Esophagus squamous epithelium (tissue), 5 donors: ENCODE data around the gene FCHSD2. TPM values are rescaled to one million over a fixed set of nuclear protein-coding genes. Genes with fewer than 3 reads are reported as not detected.
"Not testable (repeated sequence)": the region's sequence is repeated elsewhere in the genome, so short reads cannot be mapped to it uniquely, and the experiment has no call there.

Source experiments
- DNase-seq: peaks from one replicate; lab custom pipeline; 2025; lab: John Stamatoyannopoulos, UW
- H3K27ac ChIP-seq, 4 donors: fragments of 200-600 bp; sonication (generic); one replicate each; pipeline ENCODE4 v1.5.1; 2016 to 2019; ENCODE audit warnings: mild to moderate bottlenecking in 1 of 4
- H3K27me3 ChIP-seq, 4 donors: fragments of 200-600 bp; sonication (generic); 1 replicate in 3 of 4; 2 replicates in 1 of 4; pipeline versions ENCODE4 v1.5.1 to v1.6.0; 2017 to 2021; ENCODE audit warnings: antibody characterized with exemption in 1 of 4
- H3K36me3 ChIP-seq, 3 donors: fragments of 200-600 bp; sonication (generic); one replicate each; pipeline ENCODE4 v1.5.1; 2016 to 2019
- H3K4me1 ChIP-seq, 3 donors: fragments of 200-600 bp; sonication (generic); one replicate each; pipeline ENCODE4 v1.5.1; 2017 to 2019
- H3K4me3 ChIP-seq, 4 donors: fragments of 200-600 bp; sonication (generic); 1 replicate in 3 of 4; 2 replicates in 1 of 4; pipeline ENCODE4 v1.5.1; 2016 to 2019; ENCODE audit warnings: mild to moderate bottlenecking in 2 of 4, moderate library complexity in 1 of 4
- H3K9me3 ChIP-seq, 3 donors: fragments of 200-600 bp; sonication (generic); one replicate each; pipeline ENCODE4 v1.5.1; 2016 to 2019
- CTCF ChIP-seq, 6 experiments: fragments of 450-650 bp in 4 of 6; fragments of 200-600 bp in 2 of 6; sonication (generic) in 2 of 6; IDR thresholded peaks; one replicate each; pipeline ENCODE4 v1.5.1; 2016 to 2019; ENCODE audit warnings: antibody characterized with exemption in 6 of 6, mild to moderate bottlenecking in 4 of 6, moderate library complexity in 4 of 6
- POLR2A ChIP-seq, 4 donors: fragments of 450-650 bp; IDR thresholded peaks; one replicate each; pipeline ENCODE4 v1.6.1; 2017; ENCODE audit warnings: antibody characterized with exemption in 4 of 4, mild to moderate bottlenecking in 4 of 4, moderate library complexity in 3 of 4
- WGBS, 2 donors: methylation state at CpG; one replicate each; pipeline ENCODE4 v1.1.5; 2018; 5-methylcytosine and 5-hydroxymethylcytosine counted together
- intact Hi-C: fragments of 100-400 bp; cut with DNase I; formaldehyde crosslinking; loops from one replicate; pipeline ENCODE4 v1.15.0; 2022
- total RNA-seq, 4 donors: library from RNA; depleted of rRNA; stranded (reverse); fragments of >200 nt; gene quantifications; one replicate each; pipeline ENCODE4 v1.1.0, GENCODE V29; 2016
- donor health status: DM: yes; HTN: yes; CAD: no.

The FCHSD2 gene
- total RNA-seq, 4 donors from 2014 or later, result 4.1 to 12.8 (median 6.8) TPM

- no peaks in the 10 kb centered on the region for H3K9me3 ChIP-seq
- intact Hi-C loops, result no loop called here
- WGBS, 2 donors, result 96 to 97% methylated on average over 2 to 3 of the region's 3 CpGs
- no peak overlapping the region for H3K4me3 ChIP-seq
- H3K27ac ChIP-seq, result no peak overlapping the region
- H3K27me3 ChIP-seq, result no peaks in the 10 kb centered on the region
- DNase-seq, result no peak
- peaks cover 0 to 21% (median 0%) of the 10 kb centered on the region in 3 donors for H3K4me1 ChIP-seq
- TF ChIP-seq CTCF (IDR thresholded peaks at IDR 0.05), result no peak
- TF ChIP-seq POLR2A (IDR thresholded peaks at IDR 0.05), result no peak
- no peaks in the 10 kb centered on the region for H3K36me3 ChIP-seq
Measured at GRCh38 chr11:73070653-73071052, 71.5 kb downstream of the FCHSD2 start.

- H3K27me3 ChIP-seq, H3K4me3 ChIP-seq, H3K9me3 ChIP-seq, H3K36me3 ChIP-seq, DNase-seq, intact Hi-C loops, H3K27ac ChIP-seq: not testable (repeated sequence)
- H3K4me1 ChIP-seq, result peaks cover 0 to 21% (median 0%) of the 10 kb centered on the region in 3 donors
- 100% methylated on average over 1 of the region's 3 CpGs for WGBS, 2 donors
Measured at GRCh38 chr11:73061857-73062424, 80.2 kb downstream of the FCHSD2 start.

- intact Hi-C loops, DNase-seq, H3K36me3 ChIP-seq, H3K4me3 ChIP-seq, H3K27me3 ChIP-seq, H3K9me3 ChIP-seq, H3K27ac ChIP-seq: not testable (repeated sequence)
- peaks cover 0 to 21% (median 0%) of the 10 kb centered on the region in 3 donors for H3K4me1 ChIP-seq
- 94% methylated on average over 6 of the region's 10 CpGs; no CpG with 5 or more reads in 1 of the 2 donors for WGBS, 2 donors
Measured at GRCh38 chr11:73061434-73061833, 80.7 kb downstream of the FCHSD2 start.

GRCh38 chr11:73059915-73060314 lies 82.2 kb downstream of the FCHSD2 start:
- Histone ChIP-seq H3K4me1 (peaks cover 0 to 21% (median 0%) of the 10 kb centered on the region in 3 donors), H3K27ac (no peak overlapping the region), H3K36me3 (no peaks in the 10 kb centered on the region), H3K9me3 (no peaks in the 10 kb centered on the region), H3K27me3 (no peaks in the 10 kb centered on the region), H3K4me3 (no peak overlapping the region)
- TF ChIP-seq POLR2A (IDR thresholded peaks at IDR 0.05), result no peak
- no peak for TF ChIP-seq CTCF (IDR thresholded peaks at IDR 0.05)
- no peak for DNase-seq
- intact Hi-C loops, result no loop called here
- WGBS, 2 donors, result 77 to 83% methylated on average over 1 of the region's 1 CpG

- H3K27ac ChIP-seq, result no peak overlapping the region
- H3K36me3 ChIP-seq, result no peaks in the 10 kb centered on the region
- TF ChIP-seq POLR2A (IDR thresholded peaks at IDR 0.05) (no peak), CTCF (IDR thresholded peaks at IDR 0.05) (no peak)
- 68 to 72% methylated on average over 4 of the region's 4 CpGs for WGBS, 2 donors
- H3K4me1 ChIP-seq, result peaks cover 0 to 21% (median 0%) of the 10 kb centered on the region in 3 donors
- no peak overlapping the region for H3K4me3 ChIP-seq
- intact Hi-C loops, result no loop called here
- no peaks in the 10 kb centered on the region for H3K9me3 ChIP-seq
- no peak for DNase-seq
- H3K27me3 ChIP-seq, result no peaks in the 10 kb centered on the region
Measured at GRCh38 chr11:73058989-73059674, 83.0 kb downstream of the FCHSD2 start.

- 88 to 96% methylated on average over 3 of the region's 3 CpGs for WGBS, 2 donors
- intact Hi-C loops, result no loop called here
- H3K4me1 ChIP-seq, result peaks cover 0 to 12% (median 0%) of the 10 kb centered on the region in 3 donors
- H3K4me3 ChIP-seq, result no peak overlapping the region
- H3K27ac ChIP-seq, result no peak overlapping the region
- no peaks in the 10 kb centered on the region for H3K9me3 ChIP-seq
- TF ChIP-seq POLR2A (IDR thresholded peaks at IDR 0.05) (no peak), CTCF (IDR thresholded peaks at IDR 0.05) (no peak)
- H3K36me3 ChIP-seq, result no peaks in the 10 kb centered on the region
- no peak for DNase-seq
- no peaks in the 10 kb centered on the region for H3K27me3 ChIP-seq
Measured at GRCh38 chr11:73055655-73056354, 86.3 kb downstream of the FCHSD2 start.
